ENCODE data around the gene CD2. TPM values are rescaled to one million over a fixed set of nuclear protein-coding genes. Genes with fewer than 3 reads are reported as not detected.

The CD2 gene
- total and polyA plus RNA-seq, 8 donors = 0.16 to 1.9 (median 0.79) TPM

- no peaks in the 10 kb centered on the region for H3K36me3 ChIP-seq
- no peak for TF ChIP-seq CTCF (IDR thresholded peaks at IDR 0.05)
- WGBS, 2 donors = 94 to 95% methylated on average over 4 of the region's 4 CpGs
- peaks cover 0 to 3% (median 0%) of the 10 kb centered on the region in 3 donors for H3K4me1 ChIP-seq
- no peaks in the 10 kb centered on the region for H3K9me3 ChIP-seq
- ATAC-seq (no peak), FAIRE-seq (no peak), DNase-seq (no peak)
- no peaks in the 10 kb centered on the region for H3K27me3 ChIP-seq
- H3K27ac ChIP-seq = no peak overlapping the region
- intact Hi-C loops (cut with DNase I) = no loop called here
- no peak overlapping the region for H3K4me3 ChIP-seq
These were observed 11.7 kb downstream of the CD2 start for GRCh38 chr1:116765962-116766361.

- ATAC-seq (no peak), DNase-seq (no peak), FAIRE-seq (no peak)
- 94 to 96% methylated on average over 13 of the region's 13 CpGs for WGBS, 2 donors
- Histone ChIP-seq H3K27me3 (no peaks in the 10 kb centered on the region), H3K4me1 (peaks cover 0 to 8% (median 6%) of the 10 kb centered on the region in 3 donors), H3K9me3 (no peaks in the 10 kb centered on the region), H3K36me3 (no peaks in the 10 kb centered on the region), H3K4me3 (no peak overlapping the region), H3K27ac (no peak overlapping the region)
- intact Hi-C loops (cut with DNase I) = no loop called here
- no peak for TF ChIP-seq CTCF (IDR thresholded peaks at IDR 0.05)
These were observed 12.6 kb downstream of the CD2 start for GRCh38 chr1:116766616-116767469.

GRCh38 chr1:116767782-116768382, 13.7 kb downstream of the CD2 start:
- intact Hi-C loops (cut with DNase I) = no loop called here
- H3K27me3 ChIP-seq = no peaks in the 10 kb centered on the region
- 92 to 96% methylated on average over 5 of the region's 5 CpGs for WGBS, 2 donors
- no peaks in the 10 kb centered on the region for H3K9me3 ChIP-seq
- ATAC-seq = no peak
- no peak for FAIRE-seq
- no peaks in the 10 kb centered on the region for H3K36me3 ChIP-seq
- H3K4me3 ChIP-seq = no peak overlapping the region
- DNase-seq = no peak
- H3K4me1 ChIP-seq = peaks cover 7 to 8% (median 7%) of the 10 kb centered on the region in 3 donors
- no peak for TF ChIP-seq CTCF (IDR thresholded peaks at IDR 0.05)
- no peak overlapping the region for H3K27ac ChIP-seq

GRCh38 chr1:116768416-116769103, 14.3 kb downstream of the CD2 start:
- H3K4me3 ChIP-seq = no peak overlapping the region
- WGBS, 2 donors = 91 to 93% methylated on average over 13 of the region's 13 CpGs
- no peaks in the 10 kb centered on the region for H3K36me3 ChIP-seq
- no peak for DNase-seq
- H3K27ac ChIP-seq = no peak overlapping the region
- no peak for FAIRE-seq
- no peaks in the 10 kb centered on the region for H3K27me3 ChIP-seq
- intact Hi-C loops (cut with DNase I) = no loop called here
- no peak for TF ChIP-seq CTCF (IDR thresholded peaks at IDR 0.05)
- H3K9me3 ChIP-seq = no peaks in the 10 kb centered on the region
- ATAC-seq = no peak
- peaks cover 7 to 9% (median 8%) of the 10 kb centered on the region in 3 donors for H3K4me1 ChIP-seq
